C1 segment of cervical spinal cord (tissue), 14 donors: ENCODE results near the gene RHOBTB1.
"Not testable (repeated sequence)": the region's sequence is repeated elsewhere in the genome, so short reads cannot be mapped to it uniquely, and the experiment has no call there.

Source experiments
- DNase-seq, 14 donors: peaks; one replicate each; lab custom pipeline; 2025; lab: John Stamatoyannopoulos, UW

The RHOBTB1 gene

GRCh38 chr10:60944058-60944909 lies at the start of gene RHOBTB1:
Gene RHOBTB1, minus strand, starts transcription at chr10:60944185. Its CDS starts 32,643 bp downstream, at chr10:60911542.
- peak in 13 of 14 donors; percentile 7 to 89 (median 78) for DNase-seq

DNA sequence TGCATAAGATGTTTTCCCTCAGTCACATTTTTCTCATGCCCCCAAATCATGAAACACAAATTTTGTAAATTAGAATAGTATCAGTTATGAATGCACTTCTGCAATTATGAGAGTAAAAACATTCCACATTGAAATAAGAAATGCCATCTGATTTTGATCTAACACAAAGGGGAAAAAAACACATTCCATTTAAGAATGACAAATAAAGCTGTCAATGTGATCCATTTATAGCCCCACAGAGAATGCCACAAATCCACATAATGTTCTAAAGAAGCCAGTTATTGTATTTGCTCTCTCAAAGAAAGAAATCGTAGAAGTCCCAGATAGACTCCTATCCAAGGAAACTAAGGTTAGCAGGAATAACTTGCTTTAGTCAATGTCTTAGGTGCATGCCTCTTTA lies 48.7 kb upstream of the RHOBTB1 start:
- no peak for DNase-seq

DNA sequence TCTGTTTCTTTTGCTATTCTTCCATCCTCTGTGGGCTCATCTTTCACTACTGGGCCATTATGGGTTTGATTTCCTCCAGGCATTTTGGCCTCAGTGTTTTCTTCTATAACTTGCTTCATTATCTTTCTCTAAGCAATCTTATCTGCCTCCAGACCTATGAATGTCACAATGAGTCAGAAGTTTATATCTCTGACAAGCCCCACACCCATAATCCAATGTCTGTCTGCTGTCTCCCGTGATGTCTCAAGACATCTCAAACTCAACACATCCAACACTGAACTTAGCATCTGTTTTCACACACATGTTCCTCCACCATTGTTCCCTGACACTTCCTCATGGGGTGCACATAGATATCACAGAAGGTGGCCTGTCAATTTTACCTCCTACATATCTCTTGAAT lies 46.7 kb upstream of the RHOBTB1 start:
- no peak for DNase-seq

DNA sequence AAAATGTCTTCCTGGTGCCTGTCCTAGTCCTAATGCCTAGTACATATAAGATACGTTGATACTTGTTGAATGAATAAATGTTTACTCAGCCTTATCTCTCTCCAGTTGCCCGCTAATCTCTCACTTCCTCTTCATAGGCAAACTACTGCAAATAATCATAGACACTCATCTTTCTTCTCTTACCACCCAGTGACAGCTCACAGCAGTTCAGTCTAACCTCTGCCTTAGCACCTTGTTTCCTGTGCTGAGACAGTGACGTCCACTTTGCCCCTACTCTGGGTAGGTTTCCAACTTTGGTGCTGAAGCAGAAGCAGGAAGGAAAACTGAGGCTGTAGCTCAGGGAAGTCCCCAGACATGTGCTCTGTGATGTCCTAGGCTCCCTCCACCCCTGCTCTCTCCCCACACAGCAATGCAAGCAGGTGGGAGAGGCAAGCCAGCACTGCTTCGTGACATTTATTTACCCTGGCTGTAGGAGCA lies 45.5 kb upstream of the RHOBTB1 start:
- no peak for DNase-seq

DNA sequence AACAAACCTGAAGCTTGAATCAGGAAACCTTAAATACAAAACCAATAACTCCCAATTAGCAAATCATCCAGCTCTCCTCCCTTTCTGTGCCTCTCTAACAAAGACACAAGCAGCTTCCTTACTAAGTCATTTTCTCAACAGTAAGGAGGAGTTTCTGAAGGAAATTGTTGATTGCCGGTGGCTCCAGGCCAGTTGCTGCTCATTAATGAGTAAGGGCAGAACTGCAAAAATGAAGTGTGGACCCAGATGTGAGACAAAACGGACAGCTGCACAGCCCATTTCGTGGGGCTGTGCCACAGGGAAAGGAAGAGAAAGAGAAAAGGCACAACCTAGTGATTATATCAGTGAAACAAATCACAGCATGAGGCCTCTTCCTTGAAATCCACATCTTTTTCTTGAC lies 42.8 kb upstream of the RHOBTB1 start:
- no peak for DNase-seq

DNA sequence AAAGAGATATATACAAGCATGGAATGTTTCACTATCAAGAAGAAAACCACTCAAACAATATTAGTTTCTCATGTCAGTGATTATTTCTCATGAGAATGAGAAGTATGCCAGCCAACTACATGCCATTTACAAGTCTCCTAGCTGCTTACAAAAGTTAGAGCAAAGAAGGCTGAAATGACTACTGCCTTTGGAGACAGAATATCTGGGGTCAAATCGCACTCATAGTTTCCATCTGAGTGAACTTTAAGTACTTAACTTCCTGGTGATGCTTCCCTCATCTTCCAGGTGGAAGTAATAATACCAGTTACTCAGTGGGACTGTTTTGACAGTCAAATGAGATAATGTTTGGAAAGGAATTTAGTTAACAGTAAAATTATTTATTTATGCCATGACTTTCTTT lies 42.0 kb upstream of the RHOBTB1 start:
- no peak for DNase-seq

- no peak for DNase-seq
Observed at GRCh38 chr10:60980997-60981396, 37.0 kb upstream of the RHOBTB1 start.

DNA sequence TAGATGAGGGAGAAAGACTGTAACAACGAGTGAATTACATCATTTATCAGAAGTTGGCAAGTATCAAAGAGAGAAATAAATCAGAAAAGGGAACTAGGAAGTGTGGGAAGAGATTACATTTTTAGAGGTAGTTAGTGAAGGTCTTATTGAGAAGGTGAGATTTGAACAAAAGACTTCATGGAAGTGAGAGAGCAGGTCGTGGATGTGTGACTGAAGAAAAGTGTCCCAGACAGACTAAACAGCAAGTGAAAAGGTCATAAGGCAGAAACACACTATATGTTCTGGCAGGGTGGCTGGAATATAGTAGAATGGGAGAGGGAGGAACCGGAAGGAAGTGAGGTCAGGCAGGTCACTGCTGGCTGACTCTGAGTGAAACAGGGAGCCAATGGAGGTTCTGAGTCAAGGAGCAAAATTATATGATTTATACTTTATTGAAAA lies 35.7 kb upstream of the RHOBTB1 start:
- no peak for DNase-seq

DNA sequence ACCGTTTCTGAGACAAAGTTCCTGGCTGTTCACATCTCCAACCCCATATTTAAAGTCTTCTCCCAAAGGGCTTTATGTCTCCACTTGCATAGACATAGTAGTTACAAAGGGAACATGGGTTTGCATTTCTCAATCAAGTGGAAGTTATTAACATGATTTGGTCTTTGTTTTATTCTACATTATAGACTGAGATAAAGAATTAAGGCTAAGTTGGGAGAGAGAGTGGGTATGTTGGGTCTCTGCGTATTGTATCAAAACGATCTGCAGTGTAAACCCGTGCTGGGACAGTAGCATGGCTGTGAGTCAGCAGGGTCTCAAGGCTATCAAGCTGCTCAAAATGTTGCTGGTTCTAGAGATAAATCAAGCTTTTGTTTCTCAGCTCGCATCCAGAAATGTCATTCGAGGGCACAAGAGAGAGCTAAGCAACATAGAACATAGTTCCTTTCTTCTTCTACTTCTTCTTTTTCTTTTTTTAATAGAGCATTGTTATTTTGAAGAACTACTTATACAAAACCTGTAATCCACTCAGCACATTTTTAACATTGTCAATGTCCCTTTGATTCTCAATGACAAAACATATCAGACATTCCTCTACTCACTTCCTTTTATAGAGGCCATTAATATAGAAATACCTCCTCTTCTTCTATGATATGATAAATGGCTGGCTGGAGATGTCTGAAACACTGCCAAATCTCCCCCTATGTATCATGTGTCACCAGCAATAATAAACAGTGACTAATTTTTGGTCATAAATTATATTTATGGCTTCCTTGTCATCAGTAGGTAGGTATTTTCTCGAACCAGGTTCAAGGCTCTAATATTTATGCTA lies 34.5 kb upstream of the RHOBTB1 start:
- DNase-seq, result peak in 2 of 14 donors; percentile 11 to 22

- DNase-seq, result no peak
Observed at GRCh38 chr10:60977161-60978122, 33.5 kb upstream of the RHOBTB1 start.

DNA sequence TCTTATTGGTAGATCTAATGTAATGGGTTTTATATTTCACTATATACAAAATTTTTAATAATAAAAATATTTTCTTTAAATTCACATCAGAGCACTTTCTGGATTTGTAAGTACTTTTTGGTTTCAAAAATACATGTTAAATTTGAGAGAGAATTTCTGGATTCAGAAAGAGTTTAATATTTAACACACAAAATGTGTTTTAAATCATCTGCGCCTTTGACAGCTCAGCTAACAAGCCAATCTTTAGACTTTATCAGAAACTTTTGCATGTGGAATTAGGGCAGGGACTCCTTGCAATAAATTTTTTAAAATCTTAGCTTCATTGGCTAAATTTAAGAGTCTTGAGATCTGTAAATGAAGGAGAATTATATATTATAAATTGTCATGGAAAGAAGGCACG lies 32.7 kb upstream of the RHOBTB1 start:
- no peak for DNase-seq

DNA sequence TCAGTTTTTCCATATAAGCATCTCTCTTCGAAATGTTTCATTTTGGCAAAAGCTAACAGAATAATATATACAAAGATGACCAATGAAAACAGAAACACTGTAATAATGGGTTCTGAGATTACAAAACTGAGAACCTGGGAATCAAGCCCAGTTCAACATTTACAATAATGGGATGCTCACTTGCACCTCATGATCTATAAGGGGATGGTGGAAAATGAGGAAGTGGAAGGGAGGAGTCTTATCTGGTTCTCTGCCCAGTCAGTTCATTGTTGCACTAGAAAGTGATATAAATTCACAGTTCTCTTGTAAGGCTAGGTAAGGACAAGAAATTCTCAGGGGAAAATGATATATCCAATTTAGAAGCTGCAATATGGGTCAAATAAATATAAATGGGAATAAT lies 31.7 kb upstream of the RHOBTB1 start:
- DNase-seq, result no peak

- DNase-seq, result no peak
Observed at GRCh38 chr10:60974463-60975149, 30.6 kb upstream of the RHOBTB1 start.

DNA sequence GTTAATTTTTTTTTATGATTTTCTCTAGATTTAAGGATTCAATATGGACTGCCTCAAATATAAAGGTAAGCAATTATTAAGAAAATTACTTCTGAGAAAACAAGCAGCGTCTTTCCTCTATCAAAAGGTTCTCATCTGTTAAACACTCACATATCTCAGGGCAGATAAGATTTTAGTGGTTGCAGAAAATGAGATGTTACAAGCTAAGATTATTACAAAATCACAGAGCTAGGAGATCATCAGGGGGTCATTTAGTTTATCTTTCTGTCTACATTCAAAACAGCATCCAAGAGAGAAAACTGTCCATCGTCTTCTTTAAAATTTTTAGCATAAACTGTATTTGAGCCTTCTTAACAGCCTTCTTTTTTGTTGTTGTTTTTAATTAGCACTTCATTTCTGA lies 29.1 kb upstream of the RHOBTB1 start:
- DNase-seq, result no peak

- DNase-seq, result not testable (repeated sequence)
Observed at GRCh38 chr10:60972181-60972580, 28.2 kb upstream of the RHOBTB1 start.

- DNase-seq, result no peak
Observed at GRCh38 chr10:60970526-60970925, 26.5 kb upstream of the RHOBTB1 start.

DNA sequence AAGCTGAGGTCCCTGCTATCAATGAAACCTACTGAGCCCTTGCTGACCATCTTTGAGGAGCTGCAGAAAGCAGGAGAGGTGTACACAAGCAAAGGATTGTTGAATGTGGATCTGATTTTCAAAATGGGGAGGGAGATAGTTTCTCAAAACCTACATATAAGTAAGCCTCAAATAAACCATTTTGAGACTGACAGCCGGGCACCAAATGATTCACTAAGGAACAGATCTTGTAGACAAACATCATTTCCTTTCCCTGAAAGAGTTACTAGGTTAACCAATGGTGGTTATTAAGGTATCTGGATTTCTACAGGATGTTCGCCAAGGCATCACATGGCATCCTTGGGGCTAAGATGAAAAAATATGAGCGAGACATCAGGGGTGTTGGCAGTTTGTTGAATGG lies 24.5 kb upstream of the RHOBTB1 start:
- DNase-seq, result no peak

- no peak for DNase-seq
Observed at GRCh38 chr10:60967854-60968484, 24.0 kb upstream of the RHOBTB1 start.

GRCh38 chr10:60967260-60967659 lies 23.3 kb upstream of the RHOBTB1 start:
- DNase-seq, result no peak

DNA sequence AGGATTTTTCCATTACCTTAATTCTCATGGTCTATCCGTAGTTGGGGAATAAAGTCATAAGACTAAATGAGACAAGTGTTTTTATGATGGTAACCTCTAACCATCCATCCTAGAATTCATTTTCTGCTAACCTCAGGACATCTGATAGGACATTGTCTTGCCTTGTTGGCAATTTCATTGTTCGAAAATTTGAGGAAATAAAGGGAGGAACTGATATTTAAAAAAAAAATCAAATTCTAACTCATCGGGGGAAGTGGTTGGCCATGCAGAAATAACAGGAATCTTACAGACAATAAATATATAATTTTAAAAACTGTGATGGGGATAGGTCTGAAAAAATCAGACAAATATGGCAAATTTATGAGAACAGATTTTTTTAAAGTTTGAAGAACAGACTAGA lies 21.7 kb upstream of the RHOBTB1 start:
- no peak for DNase-seq
